HG02678 (cell line): ENCODE results near the gene OTOP2.
"Not testable (repeated sequence)": the region's sequence is repeated elsewhere in the genome, so short reads cannot be mapped to it uniquely, and the experiment has no call there.

Experiments used
- ATAC-seq: cut with Tn5 transposase; IDR thresholded peaks from one replicate; pipeline ENCODE4 v1.9.1; 2021; ENCODE audit warnings: mild to moderate bottlenecking, moderate library complexity; ENCODE audit not compliant: unreplicated experiment

The OTOP2 gene

GRCh38 chr17:74901353-74902135 lies 22.5 kb upstream of the OTOP2 start:
- no peak for ATAC-seq

- ATAC-seq, result no peak
These were observed 21.0 kb upstream of the OTOP2 start for GRCh38 chr17:74903034-74903433.

GRCh38 chr17:74903671-74904070 lies 20.4 kb upstream of the OTOP2 start:
- ATAC-seq, result no peak

- no peak for ATAC-seq
These were observed 19.2 kb upstream of the OTOP2 start for GRCh38 chr17:74904687-74905409.

GRCh38 chr17:74906214-74906793 lies 17.8 kb upstream of the OTOP2 start:
- not testable (repeated sequence) for ATAC-seq

GRCh38 chr17:74907012-74907411 lies 17.1 kb upstream of the OTOP2 start:
- ATAC-seq, result no peak

GRCh38 chr17:74909097-74909496 lies 15.0 kb upstream of the OTOP2 start:
- ATAC-seq, result not testable (repeated sequence)

- not testable (repeated sequence) for ATAC-seq
These were observed 12.7 kb upstream of the OTOP2 start for GRCh38 chr17:74911423-74911822.

- ATAC-seq, result no peak
These were observed 7.8 kb upstream of the OTOP2 start for GRCh38 chr17:74916136-74916850.

- ATAC-seq, result no peak
These were observed 7.2 kb upstream of the OTOP2 start for GRCh38 chr17:74916851-74917199.

- no peak for ATAC-seq
These were observed 6.6 kb upstream of the OTOP2 start for GRCh38 chr17:74917430-74917829.

- ATAC-seq, result no peak
These were observed 5.2 kb upstream of the OTOP2 start for GRCh38 chr17:74918906-74919305.

- ATAC-seq, result no peak
These were observed 4.4 kb upstream of the OTOP2 start for GRCh38 chr17:74919440-74920305.

- no peak for ATAC-seq
These were observed 3.8 kb upstream of the OTOP2 start for GRCh38 chr17:74920306-74920620.

GRCh38 chr17:74920642-74921025 lies 3.4 kb upstream of the OTOP2 start:
- ATAC-seq, result no peak

GRCh38 chr17:74921026-74921681 lies 2.9 kb upstream of the OTOP2 start:
- ATAC-seq, result no peak

- ATAC-seq, result no peak
These were observed 2.3 kb upstream of the OTOP2 start for GRCh38 chr17:74921769-74922168.

- no peak for ATAC-seq
These were observed 1.9 kb upstream of the OTOP2 start for GRCh38 chr17:74922172-74922571.

GRCh38 chr17:74922694-74923537 lies 1.2 kb upstream of the OTOP2 start, which contains the start of gene USH1G:
TSS of gene USH1G (minus strand) at chr17:74923255. CDS start at chr17:74923073, 182 bp downstream.
- ATAC-seq, result no peak
